Sigmoid colon (tissue), 7 donors: ENCODE data around the gene CDH9. TPM values are rescaled to one million over a fixed set of nuclear protein-coding genes. Genes with fewer than 3 reads are reported as not detected.

Source experiments
- DNase-seq: peaks from one replicate; pipeline ENCODE4 v3.0.0-alpha.2; 2019
- H3K27ac ChIP-seq, 4 donors: fragments of 200-600 bp; sonication (generic); one replicate each; pipeline ENCODE4 v1.5.1; 2016 to 2019; ENCODE audit warnings: mild to moderate bottlenecking in 1 of 4
- H3K27me3 ChIP-seq, 3 donors: fragments of 200-600 bp; sonication (generic); one replicate each; pipeline ENCODE4 v1.5.1; 2019; ENCODE audit warnings: mild to moderate bottlenecking in 1 of 3
- H3K36me3 ChIP-seq, 4 donors: fragments of 200-600 bp; sonication (generic); one replicate each; pipeline ENCODE4 v1.5.1; 2016 to 2019
- H3K4me1 ChIP-seq, 4 donors: fragments of 200-600 bp; sonication (generic); one replicate each; pipeline ENCODE4 v1.5.1; 2017 to 2019
- H3K4me3 ChIP-seq, 4 donors: fragments of 200-600 bp; sonication (generic); one replicate each; pipeline ENCODE4 v1.5.1; 2017 to 2019; ENCODE audit warnings: mild to moderate bottlenecking in 2 of 4, moderate library complexity in 1 of 4
- H3K9me3 ChIP-seq, 4 donors: fragments of 200-600 bp in 3 of 4; sonication (generic) in 3 of 4; one replicate each; pipeline versions ENCODE4 v1.5.1 to v1.6.1; 2013 to 2019
- CTCF ChIP-seq, 4 experiments: fragments of 450-650 bp in 3 of 4; fragments of 200-600 bp in 1 of 4; IDR thresholded peaks; one replicate each; pipeline ENCODE4 v1.5.1; 2016 to 2019; ENCODE audit warnings: antibody characterized with exemption in 4 of 4, mild to moderate bottlenecking in 3 of 4, moderate library complexity in 2 of 4
- EP300 ChIP-seq, 4 donors: sonication (generic); formaldehyde crosslinking; IDR thresholded peaks; one replicate each; pipeline ENCODE4 v1.6.1; 2017; ENCODE audit warnings: antibody characterized with exemption in 4 of 4
- POLR2A ChIP-seq, 2 donors: fragments of 450-650 bp; IDR thresholded peaks; one replicate each; pipeline ENCODE4 v1.6.1; 2016; ENCODE audit warnings: antibody characterized with exemption in 2 of 2, mild to moderate bottlenecking in 2 of 2, moderate library complexity in 2 of 2
- POLR2AphosphoS5 ChIP-seq, 4 donors: sonication (generic); formaldehyde crosslinking; IDR thresholded peaks; one replicate each; pipeline ENCODE4 v1.6.1; 2017; ENCODE audit warnings: antibody characterized with exemption in 4 of 4
- WGBS, 2 donors: extraction: QIAGEN DNeasy Blood & Tissue Kit; methylation state at CpG; one replicate each; pipeline ENCODE4 v1.1.7; 2013; 5-methylcytosine and 5-hydroxymethylcytosine counted together
- intact Hi-C: fragments of 100-400 bp; cut with DNase I; formaldehyde crosslinking; loops from one replicate; pipeline ENCODE4 v1.15.1; 2023
- polyA plus RNA-seq, 3 donors: library from polyadenylated mRNA; stranded (reverse); fragments of 200-250 nt; gene quantifications; one replicate each; pipeline ENCODE4 v1.2.3, GENCODE V29; 2013
- total RNA-seq, 4 donors: library from RNA; depleted of rRNA; stranded (reverse); fragments of >200 nt; gene quantifications; one replicate each; pipeline ENCODE4 v1.1.0, GENCODE V29; 2016
- donor health status: healthy with polysubstance abuse.
- donor health status: Bipolar disorder and iron deficiency.
- donor health status: healthy.

CDH9 gene
- total and polyA plus RNA-seq, 7 donors: 0.81 TPM; not detected in 6

GRCh38 chr5:26903469-26903868 is 134.9 kb downstream of the CDH9 start:
- H3K4me3 ChIP-seq: no peak overlapping the region

GRCh38 chr5:26894719-26895263 is 143.6 kb downstream of the CDH9 start:
- no peak for DNase-seq
- Histone ChIP-seq H3K27me3 (no peaks in the 10 kb centered on the region), H3K27ac (no peak overlapping the region), H3K4me3 (no peak overlapping the region), H3K36me3 (no peaks in the 10 kb centered on the region), H3K9me3 (peaks cover 0 to 1% (median 0%) of the 10 kb centered on the region in 4 donors), H3K4me1 (no peaks in the 10 kb centered on the region)
- intact Hi-C loops: no loop called here
- no peak for TF ChIP-seq CTCF (IDR thresholded peaks at IDR 0.05)
- TF ChIP-seq POLR2AphosphoS5 (IDR thresholded peaks at IDR 0.05): no peak
- TF ChIP-seq EP300 (IDR thresholded peaks at IDR 0.05): no peak

More at GRCh38 chr5:26903469-26903868, 134.9 kb downstream of the CDH9 start:
- H3K36me3 ChIP-seq: no peaks in the 10 kb centered on the region
- H3K4me1 ChIP-seq: no peaks in the 10 kb centered on the region
- DNase-seq: no peak
- H3K27me3 ChIP-seq: no peaks in the 10 kb centered on the region
- H3K9me3 ChIP-seq: no peaks in the 10 kb centered on the region
- WGBS, 2 donors: 67 to 69% methylated on average over 4 of the region's 4 CpGs
- intact Hi-C loops: no loop called here
- TF ChIP-seq CTCF (IDR thresholded peaks at IDR 0.05): no peak
- TF ChIP-seq POLR2A (IDR thresholded peaks at IDR 0.05): no peak
- TF ChIP-seq EP300 (IDR thresholded peaks at IDR 0.05): no peak
- no peak overlapping the region for H3K27ac ChIP-seq

GRCh38 chr5:26893078-26893477 is 145.3 kb downstream of the CDH9 start:
- Histone ChIP-seq H3K27ac (no peak overlapping the region), H3K36me3 (no peaks in the 10 kb centered on the region), H3K4me1 (no peaks in the 10 kb centered on the region), H3K27me3 (no peaks in the 10 kb centered on the region), H3K9me3 (peaks cover 0 to 1% (median 0%) of the 10 kb centered on the region in 4 donors), H3K4me3 (no peak overlapping the region)
- TF ChIP-seq POLR2AphosphoS5 (IDR thresholded peaks at IDR 0.05): no peak
- no peak for TF ChIP-seq POLR2A (IDR thresholded peaks at IDR 0.05)
- no peak for TF ChIP-seq CTCF (IDR thresholded peaks at IDR 0.05)
- TF ChIP-seq EP300 (IDR thresholded peaks at IDR 0.05): no peak
- intact Hi-C loops: no loop called here
- DNase-seq: no peak

GRCh38 chr5:26889815-26890214 is 148.6 kb downstream of the CDH9 start:
- peaks cover 0 to under 1% (median 0%) of the 10 kb centered on the region in 4 donors for H3K9me3 ChIP-seq
- no peaks in the 10 kb centered on the region for H3K4me1 ChIP-seq
- WGBS, 2 donors: 35 to 57% methylated on average over 3 of the region's 3 CpGs
- intact Hi-C loops: no loop called here
- no peaks in the 10 kb centered on the region for H3K27me3 ChIP-seq
- DNase-seq: no peak
- no peak overlapping the region for H3K27ac ChIP-seq
- H3K4me3 ChIP-seq: no peak overlapping the region
- H3K36me3 ChIP-seq: no peaks in the 10 kb centered on the region
- TF ChIP-seq CTCF (IDR thresholded peaks at IDR 0.05) (no peak), POLR2A (IDR thresholded peaks at IDR 0.05) (no peak), EP300 (IDR thresholded peaks at IDR 0.05) (no peak), POLR2AphosphoS5 (IDR thresholded peaks at IDR 0.05) (no peak)

GRCh38 chr5:26884481-26884880 is 153.9 kb downstream of the CDH9 start:
- WGBS, 2 donors: 68 to 69% methylated on average over 2 of the region's 2 CpGs
- intact Hi-C loops: no loop called here
- DNase-seq: no peak
- H3K4me1 ChIP-seq: no peaks in the 10 kb centered on the region
- no peaks in the 10 kb centered on the region for H3K9me3 ChIP-seq
- H3K27me3 ChIP-seq: no peaks in the 10 kb centered on the region
- H3K4me3 ChIP-seq: no peak overlapping the region
- TF ChIP-seq CTCF (IDR thresholded peaks at IDR 0.05): no peak
- TF ChIP-seq POLR2AphosphoS5 (IDR thresholded peaks at IDR 0.05): no peak
- no peak for TF ChIP-seq POLR2A (IDR thresholded peaks at IDR 0.05)
- no peak for TF ChIP-seq EP300 (IDR thresholded peaks at IDR 0.05)
- H3K27ac ChIP-seq: no peak overlapping the region
- no peaks in the 10 kb centered on the region for H3K36me3 ChIP-seq
